ENCODE measurements around the gene FLCN.
A peak's percentile ranks its signal among the peaks of the same experiment; 100 is the strongest.
"Not testable (repeated sequence)": the region's sequence is repeated elsewhere in the genome, so short reads cannot be mapped to it uniquely, and the experiment has no call there.

FLCN gene

GRCh38 chr17:17237026-17237799, at the start of gene FLCN:
Gene FLCN (minus strand): TSS chr17:17237168. CDS start chr17:17228137, 9,031 bp downstream.
- TF ChIP-seq CTCF (IDR thresholded peaks at IDR 0.05; ENCODE audit: borderline replicate concordance, control extremely low read depth, extremely low read depth, insufficient read depth, missing control alignments) = no peak
- in situ Hi-C loops (cut with MboI; ENCODE audit: low sequenced_read_pairs, unreplicated experiment) = no loop called here
- DNase-seq (ENCODE audit: low spot score) = peak; percentile 92

- in situ Hi-C loops (cut with MboI; ENCODE audit: low sequenced_read_pairs, unreplicated experiment) = no loop called here
- TF ChIP-seq CTCF (IDR thresholded peaks at IDR 0.05; ENCODE audit: borderline replicate concordance, control extremely low read depth, extremely low read depth, insufficient read depth, missing control alignments) = no peak
- DNase-seq (ENCODE audit: low spot score) = no peak
Measured at GRCh38 chr17:17285951-17286350, 49.0 kb upstream of the FLCN start.

- in situ Hi-C loops (cut with MboI; ENCODE audit: low sequenced_read_pairs, unreplicated experiment) = no loop called here
- TF ChIP-seq CTCF (IDR thresholded peaks at IDR 0.05; ENCODE audit: borderline replicate concordance, control extremely low read depth, extremely low read depth, insufficient read depth, missing control alignments) = no peak
- peak; percentile 97 for DNase-seq (ENCODE audit: low spot score)
Measured at GRCh38 chr17:17280613-17281549, 43.9 kb upstream of the FLCN start, which contains the start of gene COPS3. Gene COPS3 (minus strand): TSS chr17:17281246. CDS start chr17:17281186, 60 bp downstream.

GRCh38 chr17:17279316-17279715, 42.3 kb upstream of the FLCN start:
- no peak for TF ChIP-seq CTCF (IDR thresholded peaks at IDR 0.05; ENCODE audit: borderline replicate concordance, control extremely low read depth, extremely low read depth, insufficient read depth, missing control alignments)
- in situ Hi-C loops (cut with MboI; ENCODE audit: low sequenced_read_pairs, unreplicated experiment) = no loop called here
- no peak for DNase-seq (ENCODE audit: low spot score)

GRCh38 chr17:17277431-17277830, 40.5 kb upstream of the FLCN start:
- in situ Hi-C loops (cut with MboI; ENCODE audit: low sequenced_read_pairs, unreplicated experiment) = not testable (repeated sequence)

GRCh38 chr17:17275971-17276370, 39.0 kb upstream of the FLCN start:
- in situ Hi-C loops (cut with MboI; ENCODE audit: low sequenced_read_pairs, unreplicated experiment) = no loop called here
- no peak for DNase-seq (ENCODE audit: low spot score)
- TF ChIP-seq CTCF (IDR thresholded peaks at IDR 0.05; ENCODE audit: borderline replicate concordance, control extremely low read depth, extremely low read depth, insufficient read depth, missing control alignments) = no peak

More at GRCh38 chr17:17277431-17277830, 40.5 kb upstream of the FLCN start:
- DNase-seq (ENCODE audit: low spot score) = not testable (repeated sequence)

Measured in GM13976 (cell line).